ENCODE measurements around the gene ZNF385B. TPM values are rescaled to one million over a fixed set of nuclear protein-coding genes. Genes with fewer than 3 reads are reported as not detected.
A peak's percentile ranks its signal among the peaks of the same experiment; 100 is the strongest.

The ZNF385B gene
- total RNA-seq, 1 donor from 2014 or later = 1.9 TPM

GRCh38 chr2:179842498-179843153 is 18.8 kb downstream of the ZNF385B start:
- DNase-seq (ENCODE audit: extremely low spot score, unreplicated experiment) = no peak
- Mint-ChIP-seq H3K4me3 (no peak overlapping the region), H3K9me3 (no peaks in the 10 kb centered on the region), H3K4me1 (ENCODE audit: unreplicated experiment) (no peaks in the 10 kb centered on the region), H3K27me3 (no peaks in the 10 kb centered on the region), H3K36me3 (no peaks in the 10 kb centered on the region), H3K27ac (no peak overlapping the region)
- TF ChIP-seq CTCF (conservative IDR thresholded peaks at IDR 0.05) = peak; percentile 76

- no peak overlapping the region for H3K4me3 Mint-ChIP-seq
- H3K27ac Mint-ChIP-seq = no peak overlapping the region
These were observed 20.6 kb downstream of the ZNF385B start for GRCh38 chr2:179840840-179841239.

GRCh38 chr2:179837408-179837807 is 24.0 kb downstream of the ZNF385B start:
- Mint-ChIP-seq H3K27me3 (no peaks in the 10 kb centered on the region), H3K9me3 (no peaks in the 10 kb centered on the region), H3K27ac (no peak overlapping the region), H3K4me3 (no peak overlapping the region), H3K4me1 (ENCODE audit: unreplicated experiment) (no peaks in the 10 kb centered on the region), H3K36me3 (no peaks in the 10 kb centered on the region)
- TF ChIP-seq CTCF (conservative IDR thresholded peaks at IDR 0.05) = no peak
- no peak for DNase-seq (ENCODE audit: extremely low spot score, unreplicated experiment)

More at GRCh38 chr2:179840840-179841239, 20.6 kb downstream of the ZNF385B start:
- no peaks in the 10 kb centered on the region for H3K27me3 Mint-ChIP-seq
- H3K4me1 Mint-ChIP-seq (ENCODE audit: unreplicated experiment) = no peaks in the 10 kb centered on the region
- no peak for TF ChIP-seq CTCF (conservative IDR thresholded peaks at IDR 0.05)
- H3K9me3 Mint-ChIP-seq = no peaks in the 10 kb centered on the region
- DNase-seq (ENCODE audit: extremely low spot score, unreplicated experiment) = no peak
- no peaks in the 10 kb centered on the region for H3K36me3 Mint-ChIP-seq

GRCh38 chr2:179830043-179830787 is 31.2 kb downstream of the ZNF385B start:
- TF ChIP-seq CTCF (conservative IDR thresholded peaks at IDR 0.05) = no peak
- Mint-ChIP-seq H3K36me3 (no peaks in the 10 kb centered on the region), H3K4me1 (ENCODE audit: unreplicated experiment) (no peaks in the 10 kb centered on the region), H3K9me3 (no peaks in the 10 kb centered on the region), H3K4me3 (no peak overlapping the region), H3K27ac (no peak overlapping the region), H3K27me3 (peaks cover 3% of the 10 kb centered on the region)
- no peak for DNase-seq (ENCODE audit: extremely low spot score, unreplicated experiment)

- H3K4me1 Mint-ChIP-seq (ENCODE audit: unreplicated experiment) = no peaks in the 10 kb centered on the region
- H3K27ac Mint-ChIP-seq = no peak overlapping the region
- no peak overlapping the region for H3K4me3 Mint-ChIP-seq
- H3K9me3 Mint-ChIP-seq = no peaks in the 10 kb centered on the region
- DNase-seq (ENCODE audit: extremely low spot score, unreplicated experiment) = no peak
- H3K36me3 Mint-ChIP-seq = no peaks in the 10 kb centered on the region
- TF ChIP-seq CTCF (conservative IDR thresholded peaks at IDR 0.05) = no peak
- peaks cover 3% of the 10 kb centered on the region for H3K27me3 Mint-ChIP-seq
These were observed 35.1 kb downstream of the ZNF385B start for GRCh38 chr2:179826297-179826696.

Data from type B pancreatic cell (in vitro differentiated cells).